Natural killer cell (primary cell): ENCODE measurements around the gene MRPL30. TPM values are rescaled to one million over a fixed set of nuclear protein-coding genes. Genes with fewer than 3 reads are reported as not detected.
"Not testable (repeated sequence)": the region's sequence is repeated elsewhere in the genome, so short reads cannot be mapped to it uniquely, and the experiment has no call there.

Experiments used
- ATAC-seq, 3 donors: fragments of 150-1000 bp in 2 of 3; fragments of 200-7000 bp in 1 of 3; cut with Tn5 transposase; 1 replicate in 1 of 3; 2 replicates in 2 of 3; pipeline ENCODE4 v1.10.0; 2021; ENCODE audit warnings: mild to moderate bottlenecking in 2 of 3, moderate library complexity in 2 of 3
- DNase-seq, 2 donors: peaks; one replicate each; pipeline versions ENCODE4 v3.0.0 to v3.0.0-alpha.2; 2013 to 2021; ENCODE audit warnings: mixed read lengths in 1 of 2
- H3K27ac ChIP-seq: one replicate; pipeline ENCODE4 v1.5.1; 2013; ENCODE audit warnings: mild to moderate bottlenecking, low read length
- H3K27me3 ChIP-seq: one replicate; pipeline ENCODE4 v1.6.1; 2013; ENCODE audit warnings: low read length; ENCODE audit not compliant: control insufficient read depth, insufficient read depth
- H3K36me3 ChIP-seq: one replicate; pipeline ENCODE4 v1.6.1; 2013; ENCODE audit warnings: low read length; ENCODE audit not compliant: control insufficient read depth, insufficient read depth
- H3K4me1 ChIP-seq: one replicate; pipeline ENCODE4 v1.6.1; 2013; ENCODE audit warnings: low read length; ENCODE audit not compliant: control insufficient read depth, insufficient read depth
- H3K4me3 ChIP-seq: one replicate; pipeline ENCODE4 v1.5.1; 2013; ENCODE audit warnings: low read length
- H3K9me3 ChIP-seq: one replicate; pipeline ENCODE4 v1.6.1; 2013; ENCODE audit warnings: low read length; ENCODE audit not compliant: control insufficient read depth, insufficient read depth
- H3K27ac Mint-ChIP-seq, 2 donors: one replicate each; pipeline ENCODE4 v1.8.0; 2022; ENCODE audit warnings: mild to moderate bottlenecking in 2 of 2, mixed read lengths in 2 of 2, moderate library complexity in 1 of 2
- H3K27me3 Mint-ChIP-seq, 2 donors: one replicate each; pipeline ENCODE4 v1.8.0; 2022; ENCODE audit warnings: low read depth in 2 of 2, mixed read lengths in 2 of 2
- H3K36me3 Mint-ChIP-seq: one replicate; pipeline ENCODE4 v1.8.0; 2022; ENCODE audit warnings: mixed read lengths
- H3K4me1 Mint-ChIP-seq, 2 donors: one replicate each; pipeline ENCODE4 v1.8.0; 2022; ENCODE audit warnings: mixed read lengths in 2 of 2
- H3K4me3 Mint-ChIP-seq: one replicate; pipeline ENCODE4 v1.8.0; 2022; ENCODE audit warnings: mild to moderate bottlenecking, moderate library complexity, mixed read lengths
- H3K9me3 Mint-ChIP-seq, 2 donors: one replicate each; pipeline ENCODE4 v1.8.0; 2022; ENCODE audit warnings: mixed read lengths in 2 of 2
- WGBS: methylation state at CpG from one replicate; pipeline ENCODE4 v1.1.7; 2013; ENCODE audit warnings: missing lambda C conversion rate; ENCODE audit not compliant: insufficient coverage; 5-methylcytosine and 5-hydroxymethylcytosine counted together
- intact Hi-C: fragments of 100-400 bp; cut with micrococcal nuclease; formaldehyde crosslinking; loops from one replicate; pipeline ENCODE4 v1.14.2; 2022
- total RNA-seq, 4 donors: library from RNA; stranded (reverse); fragments of 120-200 nt in 1 of 4; gene quantifications; one replicate each; pipeline versions ENCODE4 v1.2.3 to v1.2.4, GENCODE V29; 2013 to 2022
- TF ChIP-seq, protein P1 (sequence below): fragments of 200-600 bp; IDR thresholded peaks from one replicate; pipeline ENCODE4 v1.8.0; 2022; ENCODE audit warnings: antibody characterized with exemption

The MRPL30 gene
- total RNA-seq, 3 donors from 2014 or later (not counting 1 experiment from before 2014, with no cell fraction given) = 16.0 to 18.6 (median 16.9) TPM

DNA sequence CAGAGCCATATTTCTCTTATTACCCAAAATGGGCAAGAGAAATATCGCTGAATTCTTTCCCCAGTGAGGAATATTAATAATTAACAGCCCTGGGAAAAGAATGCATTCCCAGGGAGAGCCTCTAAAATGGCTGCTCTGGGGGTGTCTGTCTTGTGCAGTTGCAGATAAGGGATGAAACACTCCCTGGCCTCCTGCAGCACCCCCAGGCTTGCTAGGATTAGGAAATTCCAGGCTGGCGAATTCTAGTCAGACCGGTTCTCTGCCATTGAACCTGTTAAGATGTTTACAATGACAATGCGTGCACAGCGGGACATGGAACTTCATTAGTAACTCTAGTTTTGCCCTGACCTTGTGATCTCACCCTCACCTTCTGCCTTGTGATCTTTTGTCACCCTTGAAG lies 24.5 kb downstream of the MRPL30 start:
- intact Hi-C loops = no loop called here
- DNase-seq (no peak), ATAC-seq (no peak)
- Histone ChIP-seq H3K4me3 (no peak overlapping the region), H3K27ac (no peak overlapping the region), H3K27me3 (no peaks in the 10 kb centered on the region), H3K4me1 (no peaks in the 10 kb centered on the region), H3K36me3 (no peaks in the 10 kb centered on the region), H3K9me3 (peaks cover 8% of the 10 kb centered on the region)
- no peak overlapping the region for H3K4me3 Mint-ChIP-seq
- H3K27me3 Mint-ChIP-seq = no peaks in the 10 kb centered on the region
- H3K4me1 Mint-ChIP-seq = peaks cover 0 to 5% of the 10 kb centered on the region in 2 donors
- H3K36me3 Mint-ChIP-seq = peaks cover 5% of the 10 kb centered on the region
- WGBS = 97% methylated on average over 4 of the region's 5 CpGs
- TF ChIP-seq, protein P1, sequence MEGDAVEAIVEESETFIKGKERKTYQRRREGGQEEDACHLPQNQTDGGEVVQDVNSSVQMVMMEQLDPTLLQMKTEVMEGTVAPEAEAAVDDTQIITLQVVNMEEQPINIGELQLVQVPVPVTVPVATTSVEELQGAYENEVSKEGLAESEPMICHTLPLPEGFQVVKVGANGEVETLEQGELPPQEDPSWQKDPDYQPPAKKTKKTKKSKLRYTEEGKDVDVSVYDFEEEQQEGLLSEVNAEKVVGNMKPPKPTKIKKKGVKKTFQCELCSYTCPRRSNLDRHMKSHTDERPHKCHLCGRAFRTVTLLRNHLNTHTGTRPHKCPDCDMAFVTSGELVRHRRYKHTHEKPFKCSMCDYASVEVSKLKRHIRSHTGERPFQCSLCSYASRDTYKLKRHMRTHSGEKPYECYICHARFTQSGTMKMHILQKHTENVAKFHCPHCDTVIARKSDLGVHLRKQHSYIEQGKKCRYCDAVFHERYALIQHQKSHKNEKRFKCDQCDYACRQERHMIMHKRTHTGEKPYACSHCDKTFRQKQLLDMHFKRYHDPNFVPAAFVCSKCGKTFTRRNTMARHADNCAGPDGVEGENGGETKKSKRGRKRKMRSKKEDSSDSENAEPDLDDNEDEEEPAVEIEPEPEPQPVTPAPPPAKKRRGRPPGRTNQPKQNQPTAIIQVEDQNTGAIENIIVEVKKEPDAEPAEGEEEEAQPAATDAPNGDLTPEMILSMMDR = no peak
- H3K9me3 Mint-ChIP-seq = peaks cover 2 to 6% of the 10 kb centered on the region in 2 donors
- no peak overlapping the region for H3K27ac Mint-ChIP-seq

DNA sequence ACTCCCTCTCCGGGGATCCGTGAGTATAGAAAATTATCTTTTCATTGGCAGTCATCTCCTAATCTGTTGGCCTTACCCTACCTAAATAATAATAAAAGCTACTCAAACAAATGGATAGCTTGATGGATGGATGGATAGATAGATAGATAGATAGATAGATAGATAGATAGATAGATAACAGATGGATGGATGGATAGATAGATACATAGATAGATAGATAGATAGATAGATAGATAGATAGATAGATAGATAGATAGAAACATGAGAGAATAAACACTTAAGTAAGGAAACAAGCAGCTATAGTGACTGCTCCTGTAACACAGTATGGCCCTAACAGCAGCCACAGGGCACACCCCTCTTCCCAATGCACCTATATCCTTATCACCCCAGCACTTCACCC lies 35.1 kb downstream of the MRPL30 start:
- no peaks in the 10 kb centered on the region for H3K4me1 Mint-ChIP-seq

GRCh38 chr2:99217929-99218501 lies 37.0 kb downstream of the MRPL30 start:
- Histone ChIP-seq H3K36me3 (no peaks in the 10 kb centered on the region), H3K9me3 (no peaks in the 10 kb centered on the region), H3K4me1 (no peaks in the 10 kb centered on the region), H3K4me3 (no peak overlapping the region), H3K27me3 (no peaks in the 10 kb centered on the region), H3K27ac (no peak overlapping the region)
- no peak for DNase-seq
- Mint-ChIP-seq H3K9me3 (no peaks in the 10 kb centered on the region), H3K36me3 (no peaks in the 10 kb centered on the region), H3K4me1 (no peaks in the 10 kb centered on the region), H3K27ac (no peak overlapping the region), H3K27me3 (no peaks in the 10 kb centered on the region), H3K4me3 (no peak overlapping the region)
- WGBS = 87% methylated on average over 4 of the region's 4 CpGs
- TF ChIP-seq, protein P1 = no peak
- no peak for ATAC-seq
- intact Hi-C loops = no loop called here

More for the DNA sequence above, 35.1 kb downstream of the MRPL30 start:
- no peak overlapping the region for H3K27ac ChIP-seq
- Mint-ChIP-seq H3K27ac (no peak overlapping the region), H3K9me3 (no peaks in the 10 kb centered on the region), H3K4me3 (no peak overlapping the region), H3K27me3 (no peaks in the 10 kb centered on the region), H3K36me3 (no peaks in the 10 kb centered on the region)
- H3K36me3 ChIP-seq = no peaks in the 10 kb centered on the region
- no peaks in the 10 kb centered on the region for H3K27me3 ChIP-seq
- ATAC-seq (no peak), DNase-seq (no peak)
- H3K4me3 ChIP-seq = no peak overlapping the region
- no peaks in the 10 kb centered on the region for H3K9me3 ChIP-seq
- TF ChIP-seq, protein P1 = no peak
- WGBS = 100% methylated on average over 1 of the region's 2 CpGs
- H3K4me1 ChIP-seq = no peaks in the 10 kb centered on the region
- intact Hi-C loops = no loop called here

DNA sequence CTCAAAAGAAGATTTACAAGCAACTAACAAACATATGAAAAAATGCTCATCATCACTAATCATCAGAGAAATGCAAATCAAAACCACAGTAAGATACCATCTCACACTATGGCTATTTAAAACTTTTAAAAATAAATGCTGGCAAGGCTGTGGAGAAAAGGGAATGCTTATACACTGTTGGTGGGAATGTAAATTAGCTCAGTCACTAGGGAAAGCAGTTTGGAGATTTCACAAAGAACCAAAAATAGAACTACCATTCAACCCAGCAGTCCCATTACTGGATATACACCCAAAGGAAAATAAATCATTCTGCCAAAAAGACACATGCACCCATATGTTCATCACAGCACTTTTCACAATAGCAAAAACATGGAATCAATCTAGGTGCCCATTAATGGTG lies 52.2 kb downstream of the MRPL30 start:
- H3K4me3 ChIP-seq, DNase-seq, H3K27ac Mint-ChIP-seq, H3K9me3 ChIP-seq, H3K4me1 ChIP-seq, intact Hi-C loops, H3K27ac ChIP-seq, H3K4me1 Mint-ChIP-seq, H3K27me3 Mint-ChIP-seq, ATAC-seq, H3K4me3 Mint-ChIP-seq, H3K36me3 ChIP-seq, H3K27me3 ChIP-seq: not testable (repeated sequence)
- H3K9me3 Mint-ChIP-seq = peaks cover 0 to 12% of the 10 kb centered on the region in 2 donors
- H3K36me3 Mint-ChIP-seq = peaks cover 11% of the 10 kb centered on the region
